Liver (tissue), 9 donors: ENCODE data around the gene SLC2A9. TPM values are rescaled to one million over a fixed set of nuclear protein-coding genes. Genes with fewer than 3 reads are reported as not detected.
"Not testable (repeated sequence)": the region's sequence is repeated elsewhere in the genome, so short reads cannot be mapped to it uniquely, and the experiment has no call there.

Experiments
- DNase-seq: peaks from one replicate; pipeline ENCODE4 v3.0.0-alpha.2; 2017; ENCODE audit warnings: low spot score
- H3K27ac ChIP-seq, 2 donors: one replicate each; pipeline ENCODE4 v1.7.0; 2013; ENCODE audit warnings: inconsistent platforms in 2 of 2, low read length in 2 of 2, control low read depth in 1 of 2, low read depth in 1 of 2, mild to moderate bottlenecking in 1 of 2
- H3K27me3 ChIP-seq, 4 donors: one replicate each; pipeline versions ENCODE4 v1.6.1 to v1.7.0; 2013; ENCODE audit warnings: low read length in 3 of 4, inconsistent platforms in 1 of 4, mild to moderate bottlenecking in 1 of 4, moderate library complexity in 1 of 4; ENCODE audit not compliant: control insufficient read depth in 4 of 4, insufficient read depth in 4 of 4
- H3K36me3 ChIP-seq, 4 donors: one replicate each; pipeline versions ENCODE4 v1.6.1 to v1.7.0; 2013; ENCODE audit warnings: low read length in 3 of 4, mild to moderate bottlenecking in 3 of 4, low read depth in 1 of 4, moderate library complexity in 1 of 4; ENCODE audit not compliant: control insufficient read depth in 4 of 4, insufficient read depth in 3 of 4
- H3K4me1 ChIP-seq, 4 donors: one replicate each; pipeline versions ENCODE4 v1.6.1 to v1.7.0; 2013; ENCODE audit warnings: low read length in 3 of 4, mild to moderate bottlenecking in 3 of 4, moderate library complexity in 1 of 4; ENCODE audit not compliant: control insufficient read depth in 4 of 4, insufficient read depth in 4 of 4
- H3K4me3 ChIP-seq, 3 donors: one replicate each; pipeline versions ENCODE4 v1.6.1 to v1.7.0; 2013; ENCODE audit warnings: low read length in 3 of 3, control low read depth in 1 of 3, low read depth in 1 of 3, mild to moderate bottlenecking in 1 of 3
- H3K9ac ChIP-seq, 2 donors: one replicate each; pipeline ENCODE4 v1.7.0; 2013; ENCODE audit warnings: low read length in 2 of 2, mild to moderate bottlenecking in 2 of 2, moderate library complexity in 2 of 2, control low read depth in 1 of 2, low read depth in 1 of 2
- H3K9me3 ChIP-seq, 4 donors: one replicate each; pipeline versions ENCODE4 v1.6.1 to v1.7.0; 2013; ENCODE audit warnings: low read length in 3 of 4; ENCODE audit not compliant: control insufficient read depth in 4 of 4
- ATF3 ChIP-seq: IDR thresholded peaks from 2 replicates; pipeline ENCODE4 v1.6.1; 2016; ENCODE audit warnings: antibody characterized with exemption
- CTCF ChIP-seq: fragments of 150-350 bp; IDR thresholded peaks from 2 replicates; pipeline ENCODE4 v1.5.1; 2017; ENCODE audit warnings: improper control_type of control experiment, low read depth, low read length; ENCODE audit not compliant: missing input control
- EGR1 ChIP-seq, 2 donors: IDR thresholded peaks; 2 replicates each; pipeline ENCODE4 v1.6.1; 2016 to 2018; ENCODE audit warnings: antibody characterized with exemption in 2 of 2, low read depth in 2 of 2
- FOXA1 ChIP-seq: IDR thresholded peaks from 2 replicates; pipeline ENCODE4 v1.6.1; 2016; ENCODE audit warnings: antibody characterized with exemption
- FOXA2 ChIP-seq: IDR thresholded peaks from 2 replicates; pipeline ENCODE4 v1.6.1; 2016; ENCODE audit warnings: antibody characterized with exemption
- HNF4G ChIP-seq: IDR thresholded peaks from 2 replicates; pipeline ENCODE4 v1.6.1; 2016; ENCODE audit warnings: antibody characterized with exemption
- JUND ChIP-seq, 2 donors: IDR thresholded peaks; 2 replicates each; pipeline ENCODE4 v1.6.1; 2016; ENCODE audit warnings: antibody characterized with exemption in 2 of 2
- MAX ChIP-seq: IDR thresholded peaks from 2 replicates; pipeline ENCODE4 v1.6.1; 2016; ENCODE audit warnings: antibody characterized with exemption
- NR2F2 ChIP-seq: IDR thresholded peaks from 2 replicates; pipeline ENCODE4 v1.6.1; 2016; ENCODE audit warnings: antibody characterized with exemption
- RAD21 ChIP-seq, 2 donors: IDR thresholded peaks; 2 replicates each; pipeline ENCODE4 v1.6.1; 2016; ENCODE audit warnings: antibody characterized with exemption in 2 of 2, mild to moderate bottlenecking in 2 of 2
- REST ChIP-seq: IDR thresholded peaks from 2 replicates; pipeline ENCODE4 v1.6.1; 2016; ENCODE audit warnings: antibody characterized with exemption, mild to moderate bottlenecking
- RXRA ChIP-seq, 2 donors: IDR thresholded peaks; 2 replicates each; pipeline ENCODE4 v1.6.1; 2017 to 2018; ENCODE audit warnings: antibody characterized with exemption in 2 of 2, mild to moderate bottlenecking in 1 of 2
- YY1 ChIP-seq: IDR thresholded peaks from 2 replicates; pipeline ENCODE4 v1.6.1; 2016; ENCODE audit warnings: antibody characterized with exemption, mild to moderate bottlenecking
- ZBTB33 ChIP-seq: IDR thresholded peaks from 2 replicates; pipeline ENCODE4 v1.6.1; 2016; ENCODE audit warnings: antibody characterized with exemption
- WGBS: extraction: QIAGEN DNeasy Blood & Tissue Kit; methylation state at CpG from one replicate; pipeline ENCODE4 v1.1.7; 2013; 5-methylcytosine and 5-hydroxymethylcytosine counted together
- polyA plus RNA-seq, 2 donors: library from polyadenylated mRNA; stranded (reverse) in 1 of 2; unstranded in 1 of 2; fragments of 200-250 nt in 1 of 2; fragments of >200 nt in 1 of 2; fragmentation: Nextera tagmentation in 1 of 2; extraction: Ambion mirVana in 1 of 2; gene quantifications; one replicate each; pipeline versions ENCODE4 v1.2.1 to v1.2.3, GENCODE V29; 2013 to 2015
- total RNA-seq, 2 donors: library from RNA; depleted of rRNA; stranded (reverse); fragments of >200 nt; gene quantifications; one replicate each; pipeline ENCODE4 v1.2.3, GENCODE V29; 2014
- donor health status: healthy.
- donor health status: healthy.
- donor health status: healthy.
- donor health status: healthy.
- donor health status: healthy.

SLC2A9 gene
- total and polyA plus RNA-seq, 4 donors, result 6.2 to 49.0 (median 21.6) TPM

- DNase-seq, result no peak
- no peak for TF ChIP-seq JUND (IDR thresholded peaks at IDR 0.05)
- no peak for TF ChIP-seq FOXA2
- TF ChIP-seq ATF3, result no peak
- TF ChIP-seq MAX, result no peak
- no peak for TF ChIP-seq HNF4G
- TF ChIP-seq RAD21 (IDR thresholded peaks at IDR 0.05), result no peak
- no peak for TF ChIP-seq FOXA1
- TF ChIP-seq NR2F2, result no peak
- no peak for TF ChIP-seq EGR1 (IDR thresholded peaks at IDR 0.05; ENCODE audit: low read depth in 2 of 2)
- no peak for TF ChIP-seq CTCF
- no peak for TF ChIP-seq REST
- no peak for TF ChIP-seq ZBTB33
- H3K4me1 ChIP-seq, result no peaks in the 10 kb centered on the region
- H3K36me3 ChIP-seq, result no peaks in the 10 kb centered on the region
- no peak overlapping the region for H3K27ac ChIP-seq
- H3K9me3 ChIP-seq, result no peaks in the 10 kb centered on the region
- H3K4me3 ChIP-seq, result no peak overlapping the region
- no peaks in the 10 kb centered on the region for H3K27me3 ChIP-seq
- WGBS, result 96% methylated on average over 5 of the region's 5 CpGs
- no peak overlapping the region for H3K9ac ChIP-seq
These were observed 216.4 kb downstream of the SLC2A9 start for GRCh38 chr4:9804918-9805317.

GRCh38 chr4:9800848-9801247 lies 220.4 kb downstream of the SLC2A9 start:
- WGBS, result 86% methylated on average over 4 of the region's 4 CpGs
- Histone ChIP-seq H3K27me3 (no peaks in the 10 kb centered on the region), H3K9ac (no peak overlapping the region), H3K36me3 (no peaks in the 10 kb centered on the region), H3K4me3 (no peak overlapping the region), H3K9me3 (no peaks in the 10 kb centered on the region), H3K27ac (no peak overlapping the region), H3K4me1 (no peaks in the 10 kb centered on the region)
- TF ChIP-seq RXRA (IDR thresholded peaks at IDR 0.05) (no peak), NR2F2 (no peak), FOXA2 (no peak), YY1 (no peak), CTCF (no peak), ZBTB33 (no peak)
- DNase-seq, result no peak

GRCh38 chr4:9796641-9797040 lies 224.7 kb downstream of the SLC2A9 start:
- H3K9ac ChIP-seq, DNase-seq, H3K27me3 ChIP-seq, H3K27ac ChIP-seq, H3K9me3 ChIP-seq, H3K4me1 ChIP-seq, H3K4me3 ChIP-seq, H3K36me3 ChIP-seq: not testable (repeated sequence)
- WGBS, result 50% methylated on average over 2 of the region's 2 CpGs
